GM19328 (cell line): ENCODE results near the gene GPER1.
"Not testable (repeated sequence)": the region's sequence is repeated elsewhere in the genome, so short reads cannot be mapped to it uniquely, and the experiment has no call there.

Experiments used
- ATAC-seq: cut with Tn5 transposase; IDR thresholded peaks from one replicate; pipeline ENCODE4 v1.9.1; 2021; ENCODE audit warnings: mild to moderate bottlenecking, moderate library complexity; ENCODE audit not compliant: unreplicated experiment

GPER1 gene

DNA sequence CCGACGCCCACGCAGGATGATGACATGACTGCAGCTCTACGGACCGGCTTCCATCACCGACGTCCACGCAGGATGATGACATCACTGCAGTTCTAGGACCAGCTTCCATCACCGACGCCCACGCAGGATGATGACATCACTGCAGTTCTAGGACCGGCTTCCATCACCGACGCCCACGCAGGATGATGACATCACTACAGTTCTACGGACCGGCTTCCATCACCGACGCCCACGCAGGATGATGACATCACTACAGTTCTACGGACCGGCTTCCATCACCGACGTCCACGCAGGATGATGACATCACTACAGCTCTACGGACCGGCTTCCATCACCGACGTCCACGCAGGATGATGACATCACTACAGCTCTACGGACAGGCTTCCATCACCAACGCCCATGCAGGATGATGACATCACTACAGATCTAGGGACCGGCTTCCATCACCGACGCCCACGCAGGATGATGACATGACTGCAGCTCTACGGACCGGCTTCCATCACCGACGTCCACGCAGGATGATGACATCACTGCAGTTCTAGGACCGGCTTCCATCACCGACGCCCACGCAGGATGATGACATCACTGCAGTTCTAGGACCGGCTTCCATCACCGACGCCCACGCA lies 28.6 kb downstream of the GPER1 start:
- not testable (repeated sequence) for ATAC-seq

DNA sequence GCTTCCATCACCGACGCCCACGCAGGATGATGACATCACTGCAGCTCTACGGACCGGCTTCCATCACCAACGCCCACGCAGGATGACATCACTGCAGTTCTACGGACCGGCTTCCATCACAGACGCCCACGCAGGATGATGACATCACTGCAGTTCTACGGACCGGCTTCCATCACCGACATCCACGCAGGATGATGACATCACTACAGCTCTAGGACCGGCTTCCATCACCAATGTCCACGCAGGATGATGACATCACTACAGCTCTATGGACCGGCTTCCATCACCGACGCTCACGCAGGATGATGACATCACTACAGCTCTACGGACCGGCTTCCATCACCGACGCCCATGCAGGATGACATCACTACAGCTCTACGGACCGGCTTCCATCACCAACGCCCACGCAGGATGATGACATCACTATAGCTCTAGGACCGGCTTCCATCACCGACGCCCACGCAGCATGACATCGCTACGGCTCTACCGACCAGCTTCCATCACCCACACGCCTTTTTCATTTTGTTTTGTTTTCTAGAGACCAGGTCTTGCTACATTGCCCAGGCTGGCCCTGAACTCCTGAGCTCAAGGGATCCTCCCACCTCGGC lies 29.5 kb downstream of the GPER1 start:
- ATAC-seq = no peak

DNA sequence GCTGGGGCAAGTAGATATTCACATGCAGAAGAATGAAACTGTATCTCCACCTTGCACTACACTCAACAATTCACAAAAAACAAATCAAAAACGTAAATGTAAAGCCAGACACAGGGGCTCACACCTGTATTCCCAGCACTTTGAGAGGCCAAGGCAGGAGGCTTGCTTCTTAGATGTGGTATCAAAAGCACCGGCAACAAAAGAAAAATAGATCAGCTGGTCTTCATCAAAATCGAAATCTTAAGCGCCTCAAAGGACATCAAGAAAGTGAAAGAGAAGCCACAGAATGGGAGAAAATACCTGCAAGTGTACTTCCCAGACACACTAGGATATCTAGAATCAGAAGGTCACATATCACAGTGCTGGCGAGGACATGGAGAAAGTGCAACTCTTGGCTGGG lies 31.3 kb downstream of the GPER1 start:
- ATAC-seq = no peak

DNA sequence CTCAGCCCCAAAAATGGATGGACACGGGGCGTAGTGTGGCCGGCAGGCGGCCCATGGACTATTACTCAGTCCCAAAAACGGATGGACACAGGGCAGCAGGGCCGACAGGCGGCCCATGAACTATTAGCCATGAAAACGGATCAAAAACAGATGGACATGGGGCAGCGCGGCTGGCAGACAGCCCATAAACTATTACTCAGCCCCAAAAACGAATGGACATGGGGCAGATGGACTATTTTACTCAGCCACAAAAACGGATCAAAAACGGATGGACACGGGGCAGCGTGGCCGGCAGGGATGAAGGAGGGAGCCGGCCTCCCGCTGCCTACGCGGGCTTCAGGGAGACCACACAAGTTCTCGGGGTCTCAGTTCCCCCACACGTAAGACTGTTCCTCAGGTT lies 32.9 kb downstream of the GPER1 start:
- ATAC-seq = no peak

DNA sequence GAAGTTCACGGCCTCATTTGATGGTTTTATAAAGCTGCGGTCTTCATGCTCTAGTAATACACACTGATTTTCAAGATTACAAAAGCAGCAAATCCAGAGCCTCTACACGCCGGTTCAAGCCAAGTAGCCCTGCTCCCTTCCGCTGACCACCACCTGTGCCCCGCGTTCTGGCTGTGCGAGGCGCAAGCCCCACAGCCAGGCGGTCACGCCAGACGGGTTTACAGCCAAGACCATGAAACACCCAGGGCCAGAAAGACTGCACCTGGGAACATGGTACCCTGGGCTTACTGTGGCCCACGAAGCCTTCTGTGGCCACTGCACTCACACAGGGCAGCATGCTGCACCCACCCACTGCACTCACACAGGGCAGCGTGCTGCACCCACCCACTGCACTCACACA lies 33.6 kb downstream of the GPER1 start:
- no peak for ATAC-seq

DNA sequence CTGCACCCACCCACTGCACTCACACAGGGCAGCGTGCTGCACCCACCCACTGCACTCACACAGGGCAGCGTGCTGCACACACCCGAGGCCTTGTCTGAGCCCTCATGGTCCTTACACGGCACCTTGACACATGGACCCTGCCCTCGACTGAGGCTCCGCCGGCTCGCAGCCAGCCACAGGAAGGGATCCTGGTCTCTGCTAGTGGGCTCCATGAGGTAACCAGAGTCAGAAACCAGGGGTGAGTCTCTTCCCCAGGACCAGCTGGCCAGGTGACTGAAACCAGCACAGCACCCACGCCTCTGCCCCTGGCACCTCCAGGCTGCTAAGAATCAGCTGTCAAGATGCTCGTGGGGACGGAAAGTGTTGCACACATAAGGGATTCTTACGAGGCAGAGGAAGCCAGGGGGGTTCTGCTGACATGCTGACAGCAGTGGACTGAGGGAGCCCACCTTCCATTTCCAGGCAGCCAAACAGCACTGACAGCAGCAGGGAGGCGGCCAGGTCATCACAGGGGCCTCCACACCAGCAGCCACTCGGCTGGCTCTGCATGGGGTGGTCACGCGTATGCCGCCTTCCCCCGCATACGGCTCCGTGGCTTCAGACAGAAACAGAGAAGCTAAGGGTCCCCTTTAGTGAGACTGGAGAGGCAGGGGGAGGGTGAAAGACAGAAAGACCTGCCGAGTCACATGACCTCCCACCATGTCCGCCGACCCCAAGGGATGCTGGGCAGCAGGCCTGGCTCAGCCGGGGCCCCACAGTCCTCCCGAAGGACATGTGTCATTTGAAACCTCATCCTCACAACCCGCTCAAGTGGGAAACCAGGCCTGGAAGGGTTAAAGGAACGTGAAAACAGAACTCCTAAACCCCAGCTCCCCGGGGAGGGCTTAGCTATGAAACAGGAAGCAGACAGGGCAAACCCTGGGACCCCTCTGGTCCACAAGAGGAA lies 34.2 kb downstream of the GPER1 start:
- ATAC-seq = no peak

DNA sequence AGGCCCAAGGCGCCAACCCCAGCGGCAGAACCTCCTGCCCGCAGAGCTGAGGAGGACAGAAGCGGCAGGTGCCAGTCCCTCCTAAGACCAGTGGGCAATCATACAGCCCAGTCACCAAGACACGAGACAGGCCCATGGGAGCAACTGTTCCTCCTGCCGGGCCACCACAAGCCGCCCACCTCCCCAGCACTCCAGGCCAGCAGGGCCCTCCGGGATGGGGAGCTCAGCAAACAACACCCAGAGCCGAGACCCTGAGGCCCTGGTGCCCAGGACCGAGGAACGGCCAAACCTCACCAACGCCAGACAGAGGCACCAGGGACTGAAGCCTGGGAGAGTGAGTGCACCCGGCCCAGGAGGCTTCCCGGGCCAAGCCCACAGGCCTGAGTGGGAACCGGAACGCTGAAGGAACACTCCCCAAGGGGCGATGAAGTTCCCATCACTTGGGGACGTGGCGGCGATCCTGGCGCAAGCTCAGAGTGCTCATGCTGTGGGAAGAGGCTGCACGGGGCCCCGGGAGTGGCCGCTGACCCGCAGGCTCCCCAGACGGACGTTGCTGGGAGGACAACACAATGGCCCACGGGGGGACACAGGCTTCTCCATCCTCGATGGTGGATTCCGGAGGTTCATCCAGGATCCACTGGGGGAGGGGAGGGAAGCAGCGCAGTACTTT lies 35.1 kb downstream of the GPER1 start:
- ATAC-seq = no peak

DNA sequence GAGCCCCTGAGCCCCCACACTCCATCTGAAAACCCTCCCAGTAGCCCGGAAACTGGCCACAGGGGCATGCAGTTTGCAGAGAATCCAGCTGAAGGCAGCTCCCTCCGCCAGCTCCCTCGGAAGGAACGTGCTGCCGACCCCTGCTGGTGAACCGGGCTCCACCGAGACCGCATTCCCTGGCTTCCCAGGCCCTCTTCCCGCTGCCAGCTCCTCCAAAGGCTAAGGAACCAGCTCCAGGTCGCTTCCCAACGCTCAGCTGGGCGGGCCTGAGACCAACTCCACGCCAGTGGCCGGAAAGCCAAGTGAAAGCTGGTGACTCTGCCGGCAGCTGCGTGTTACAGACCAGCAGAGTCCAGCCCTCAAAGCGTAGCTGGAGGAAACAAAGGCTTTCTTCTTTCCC lies 35.8 kb downstream of the GPER1 start:
- ATAC-seq = no peak

DNA sequence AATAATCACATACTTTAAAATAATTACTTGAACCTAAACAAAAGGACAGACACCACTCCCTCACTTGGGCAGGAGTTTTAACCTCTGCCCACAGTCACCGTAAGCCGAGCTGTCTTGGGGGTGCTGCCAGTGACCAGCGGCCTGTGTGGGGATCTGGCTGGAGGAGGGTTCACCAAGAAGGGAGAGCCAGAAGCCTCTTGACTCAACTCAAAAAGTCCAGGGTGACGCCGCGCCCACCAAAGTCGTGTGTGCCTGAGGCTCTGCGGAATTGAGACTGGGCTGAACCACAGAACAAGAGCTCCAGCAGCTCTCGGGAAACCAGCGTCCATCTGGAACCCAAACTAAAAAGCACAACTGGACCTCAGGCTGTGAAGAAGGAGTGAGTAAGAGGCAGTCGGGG lies 36.3 kb downstream of the GPER1 start:
- ATAC-seq = no peak

DNA sequence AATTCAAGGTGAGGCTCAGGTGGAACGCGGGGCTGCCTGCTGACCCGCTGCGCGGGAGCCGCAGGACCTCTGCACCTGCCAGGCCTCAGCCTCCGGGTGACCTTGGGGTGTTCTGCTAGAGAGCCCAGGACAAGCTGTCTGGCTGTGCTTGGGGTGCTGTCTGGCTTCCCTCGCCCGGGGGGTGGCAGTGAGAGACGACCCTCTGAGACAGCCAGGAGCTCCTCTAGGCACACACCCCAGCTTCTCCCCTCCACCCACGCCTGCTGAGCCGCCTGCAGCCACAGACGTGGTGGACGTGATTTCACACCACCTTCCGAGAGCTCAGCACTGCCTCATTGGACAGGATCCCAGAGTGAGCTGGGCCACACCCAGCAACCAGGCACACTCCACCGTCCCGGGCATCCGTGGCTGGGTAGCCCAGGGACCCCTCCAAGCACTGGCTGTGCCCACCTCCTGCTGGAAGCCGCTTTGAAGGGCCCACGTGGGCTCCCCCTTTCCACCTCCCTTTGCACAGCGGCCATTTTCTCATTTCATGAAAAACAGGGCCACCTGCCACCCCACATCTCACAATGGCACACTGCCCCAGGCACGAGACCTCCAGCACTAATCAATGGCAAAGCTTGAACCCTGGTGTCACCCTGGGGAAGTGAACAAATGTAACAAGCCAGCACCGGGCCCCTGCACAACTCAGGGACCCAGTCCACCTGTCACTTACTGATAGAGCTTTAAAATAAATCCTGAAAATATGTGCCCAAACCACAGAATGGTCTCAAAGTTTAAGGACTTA lies 37.1 kb downstream of the GPER1 start:
- no peak for ATAC-seq

DNA sequence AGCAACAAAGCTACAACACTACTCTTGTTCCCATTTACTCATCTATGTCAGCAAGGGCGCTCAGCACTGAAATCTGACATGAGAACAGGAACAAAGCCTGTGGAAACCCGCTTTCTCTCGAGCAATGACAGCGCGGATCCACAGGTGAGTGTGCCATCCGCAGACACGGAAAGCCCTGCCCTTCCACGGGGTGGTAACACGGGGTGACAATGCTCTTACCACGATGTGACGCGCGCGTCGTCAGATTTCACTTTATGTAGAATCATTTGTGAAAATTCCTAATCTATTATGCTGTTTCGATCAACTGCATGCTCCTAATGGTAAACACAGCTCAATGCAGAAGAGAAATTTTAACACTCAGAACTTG lies 37.7 kb downstream of the GPER1 start:
- ATAC-seq = no peak

DNA sequence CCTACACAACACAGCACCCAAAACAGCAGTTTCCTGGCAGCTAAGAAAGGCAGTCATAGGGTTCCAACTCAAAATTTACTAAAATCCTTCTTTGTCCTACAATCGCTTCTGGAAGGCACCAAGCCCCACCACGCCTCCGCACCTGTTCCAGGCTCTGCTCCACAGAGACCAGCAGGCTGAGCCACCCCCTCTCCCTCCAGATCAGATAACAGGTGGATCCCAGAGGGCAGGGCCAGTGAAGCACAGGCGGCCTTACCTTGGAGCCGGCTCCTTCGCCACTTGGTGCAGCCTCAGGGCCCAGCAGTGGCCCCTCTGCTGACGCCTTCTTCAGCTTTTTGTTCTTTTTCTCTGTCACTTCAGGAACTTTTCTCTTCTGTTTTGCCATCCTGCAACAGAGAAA lies 39.1 kb downstream of the GPER1 start:
- ATAC-seq = no peak

DNA sequence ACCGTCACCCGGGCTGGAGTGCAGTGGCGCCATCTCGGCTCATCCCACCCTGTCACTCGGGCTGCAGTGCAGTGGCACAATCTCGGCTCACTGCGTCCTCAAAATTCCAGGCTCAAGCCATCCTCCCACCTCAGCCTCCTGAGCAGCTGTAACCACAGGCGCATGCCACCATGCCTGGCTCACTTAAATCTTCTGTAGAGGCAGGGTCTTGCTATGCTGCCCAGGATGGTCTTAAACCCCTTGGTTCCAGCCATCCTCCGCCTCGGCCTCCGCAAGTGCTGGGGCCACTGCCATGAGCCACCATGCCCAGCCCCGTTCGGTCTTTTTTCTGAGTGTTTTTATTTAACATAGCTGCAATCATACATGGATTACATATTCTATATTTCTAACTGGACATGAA lies 41.5 kb downstream of the GPER1 start:
- ATAC-seq = no peak

DNA sequence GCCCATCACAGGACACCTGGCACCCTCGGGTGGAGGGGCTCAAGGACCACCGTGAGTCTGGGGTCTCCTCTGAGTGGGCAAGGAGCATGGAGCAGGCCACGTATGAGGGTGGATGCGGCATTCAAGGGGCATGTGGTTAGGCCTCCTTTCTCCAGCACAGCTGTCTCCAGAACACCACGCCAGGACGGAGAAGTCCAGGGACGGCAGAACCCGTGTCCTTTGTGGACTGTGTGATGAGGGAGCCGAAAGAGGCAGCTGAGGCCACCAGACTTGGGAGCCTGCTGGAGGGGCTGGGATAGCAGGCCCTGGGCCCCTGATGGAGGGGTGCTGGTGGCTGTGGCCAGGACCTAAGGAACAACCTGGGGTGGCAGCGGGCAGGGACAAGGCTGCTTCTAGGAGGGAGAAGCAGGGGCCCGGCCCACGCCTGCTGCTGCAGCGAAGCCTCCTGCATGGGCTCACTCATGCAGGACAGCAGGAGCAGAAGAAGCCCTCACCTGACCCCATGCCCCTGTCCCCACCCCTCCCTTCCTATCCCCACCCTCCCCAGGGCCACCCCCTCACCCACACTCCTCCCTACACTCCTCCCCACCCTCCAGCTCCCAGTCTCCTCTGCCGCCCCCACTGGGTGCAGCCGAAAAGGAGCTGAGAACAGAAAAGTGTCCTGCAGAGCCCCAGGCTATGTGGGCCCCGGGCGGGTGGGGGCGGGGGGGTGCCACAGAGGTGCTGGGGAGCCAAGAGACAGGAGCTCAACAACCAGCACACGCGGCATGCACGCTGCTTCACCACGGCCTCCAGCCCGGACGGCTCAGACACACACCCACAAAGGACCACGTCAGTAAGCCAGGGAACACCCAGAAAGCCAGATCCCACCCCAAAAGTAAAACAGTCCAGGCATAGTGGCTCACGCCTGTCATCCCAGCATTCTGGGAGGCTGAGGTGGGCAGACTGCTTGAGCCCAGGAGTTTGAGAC lies 42.4 kb downstream of the GPER1 start:
- ATAC-seq = no peak

DNA sequence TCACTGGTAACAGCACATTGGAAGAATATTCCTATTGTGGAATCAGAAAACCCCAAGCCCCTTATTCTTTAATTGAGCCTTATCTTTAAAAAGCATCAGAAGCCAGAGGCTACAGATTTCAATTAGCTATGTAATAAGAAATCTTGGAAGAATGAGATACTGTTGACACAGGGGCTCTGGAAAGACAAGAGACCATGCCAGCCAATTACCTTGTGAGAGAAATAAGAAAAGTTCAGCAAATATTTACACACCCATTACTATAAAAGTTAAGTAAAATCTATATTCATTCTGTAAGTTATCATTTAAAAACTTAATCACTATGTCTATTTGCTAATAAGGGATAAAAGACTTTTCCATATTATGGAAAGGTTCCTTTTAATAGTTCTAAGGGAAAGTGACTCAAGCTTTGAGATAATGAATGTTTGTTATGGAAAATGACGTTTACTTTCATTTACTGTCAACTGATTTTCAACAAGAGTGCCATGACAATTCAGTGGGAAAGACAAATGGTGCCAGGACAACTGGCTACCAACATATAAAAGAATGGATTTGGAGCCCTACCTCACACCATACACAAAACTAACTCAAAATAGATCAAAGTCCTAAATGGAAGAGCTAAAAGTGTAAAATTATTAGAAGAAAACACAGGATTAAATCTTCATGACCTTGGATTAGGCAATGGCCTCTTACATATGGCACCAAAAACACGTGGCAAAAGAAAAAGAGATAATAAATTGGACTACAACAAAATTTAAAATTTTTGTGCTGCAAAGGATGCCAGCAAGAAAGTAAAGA lies 43.8 kb downstream of the GPER1 start:
- no peak for ATAC-seq

DNA sequence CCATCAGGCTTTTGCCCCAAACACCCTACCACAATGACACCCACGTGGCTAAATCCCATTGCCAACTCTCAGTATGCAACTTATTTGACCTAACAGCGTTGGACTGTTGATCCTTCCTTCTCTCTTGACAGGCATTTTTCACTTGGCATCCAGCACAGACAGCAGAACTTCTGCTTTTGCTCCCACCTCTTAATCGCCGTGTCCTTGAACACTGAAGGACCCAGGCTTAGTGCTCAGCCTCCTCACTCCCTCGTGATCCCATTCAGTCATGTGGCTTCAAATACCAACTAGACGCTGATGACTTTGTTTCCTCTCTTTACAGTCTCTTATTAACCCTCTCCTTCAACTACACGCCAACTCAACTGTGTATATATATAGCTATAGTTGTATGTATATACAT lies 47.0 kb downstream of the GPER1 start:
- no peak for ATAC-seq

DNA sequence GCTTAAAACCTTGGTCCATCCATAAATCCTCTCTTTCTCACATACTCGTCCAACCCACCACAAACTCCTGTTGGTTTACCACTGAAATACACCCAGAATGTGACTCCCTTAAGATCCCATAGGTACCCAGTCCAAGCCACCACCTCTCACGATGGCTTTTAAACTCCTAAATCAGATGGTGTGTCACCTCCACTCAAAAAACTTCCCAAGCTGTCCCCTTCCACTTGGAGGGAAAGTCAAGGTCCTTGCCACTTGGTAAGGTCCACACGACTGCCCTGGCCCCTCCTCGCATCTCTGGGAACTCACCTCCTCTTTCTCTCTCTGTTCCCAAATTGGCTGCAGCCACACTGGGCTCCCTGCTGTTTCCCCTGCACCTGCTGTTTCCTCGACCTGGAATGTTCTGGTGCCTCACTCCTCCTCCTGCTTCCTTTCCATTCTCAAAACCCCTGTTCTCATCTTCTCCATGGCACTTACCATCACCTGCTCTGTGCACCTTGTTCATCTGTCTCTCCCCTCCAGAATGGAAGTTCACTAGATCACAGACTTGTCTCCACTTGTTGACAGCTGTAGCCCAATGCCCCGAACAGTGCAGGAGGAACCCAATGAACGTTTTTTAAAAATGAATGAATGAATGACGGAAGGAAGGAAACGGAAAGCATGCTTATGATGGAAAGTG lies 49.1 kb downstream of the GPER1 start:
- ATAC-seq = no peak

DNA sequence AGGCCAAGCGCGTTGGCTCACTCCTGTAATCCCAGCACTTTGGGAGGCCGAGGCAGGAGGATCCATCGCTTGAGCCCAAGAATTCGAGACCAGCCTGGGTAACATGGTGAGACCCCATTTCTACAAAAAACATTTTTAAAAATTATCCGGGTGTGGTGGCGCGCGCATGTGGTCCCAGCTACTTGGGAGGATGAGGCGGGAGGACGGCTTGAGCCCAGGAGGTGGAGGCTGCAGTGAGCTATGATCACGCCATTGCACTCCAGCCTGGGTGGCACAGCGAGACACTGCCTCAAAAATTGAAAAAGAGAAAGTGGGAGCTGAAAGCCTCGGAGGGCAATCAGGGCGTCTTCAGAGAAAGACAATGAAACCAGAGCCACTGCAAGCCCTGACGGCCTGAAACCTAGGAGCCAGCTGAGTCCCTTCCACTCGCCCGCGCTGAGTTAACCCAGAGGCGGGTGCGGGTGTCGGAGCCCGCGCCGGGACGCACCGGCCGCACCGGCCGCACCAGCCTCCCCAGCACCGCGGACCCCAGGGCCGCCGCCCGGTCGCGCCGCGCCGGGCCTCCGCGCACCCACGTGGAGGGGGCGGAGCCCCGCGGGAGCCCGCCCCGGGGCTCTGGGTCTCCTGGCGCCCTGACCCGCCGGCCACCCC lies 49.7 kb downstream of the GPER1 start:
- ATAC-seq = peak; percentile 62
